NCI-H226 (cell line): ENCODE results near the gene RBM4B.
"Not testable (repeated sequence)": the region's sequence is repeated elsewhere in the genome, so short reads cannot be mapped to it uniquely, and the experiment has no call there.

Experiments used
- DNase-seq: peaks from one replicate; pipeline ENCODE4 v3.0.0-alpha.2; 2015

RBM4B gene, protein sequence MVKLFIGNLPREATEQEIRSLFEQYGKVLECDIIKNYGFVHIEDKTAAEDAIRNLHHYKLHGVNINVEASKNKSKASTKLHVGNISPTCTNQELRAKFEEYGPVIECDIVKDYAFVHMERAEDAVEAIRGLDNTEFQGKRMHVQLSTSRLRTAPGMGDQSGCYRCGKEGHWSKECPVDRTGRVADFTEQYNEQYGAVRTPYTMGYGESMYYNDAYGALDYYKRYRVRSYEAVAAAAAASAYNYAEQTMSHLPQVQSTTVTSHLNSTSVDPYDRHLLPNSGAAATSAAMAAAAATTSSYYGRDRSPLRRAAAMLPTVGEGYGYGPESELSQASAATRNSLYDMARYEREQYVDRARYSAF

GRCh38 chr11:66677599-66678375, at the start of gene RBM4B:
TSS of gene RBM4B (minus strand) at chr11:66677887. CDS start at chr11:66677079, 808 bp downstream.
- peak; percentile 93 for DNase-seq

DNA sequence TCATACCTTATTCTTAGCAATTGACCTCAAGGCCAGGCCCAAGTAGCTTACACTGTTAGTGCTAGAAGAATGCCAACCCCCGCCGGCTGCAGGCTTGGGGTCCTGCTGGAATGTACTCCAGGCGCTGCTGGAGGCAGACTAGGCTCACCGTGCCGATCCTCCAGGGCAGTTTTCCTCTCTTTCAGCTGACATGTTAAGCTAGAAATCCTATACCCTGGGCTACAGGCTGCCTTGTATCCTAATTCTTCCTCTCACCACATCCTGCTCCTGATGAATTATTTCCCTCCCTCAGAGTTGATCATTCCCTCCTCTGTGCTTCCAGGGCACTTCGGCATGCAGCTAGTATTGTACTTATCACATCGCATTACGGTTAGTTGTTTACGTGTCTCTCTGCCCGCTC, 48.0 kb upstream of the RBM4B start:
- DNase-seq = no peak

- DNase-seq = no peak
Observed at GRCh38 chr11:66725114-66725513, 47.4 kb upstream of the RBM4B start.

DNA sequence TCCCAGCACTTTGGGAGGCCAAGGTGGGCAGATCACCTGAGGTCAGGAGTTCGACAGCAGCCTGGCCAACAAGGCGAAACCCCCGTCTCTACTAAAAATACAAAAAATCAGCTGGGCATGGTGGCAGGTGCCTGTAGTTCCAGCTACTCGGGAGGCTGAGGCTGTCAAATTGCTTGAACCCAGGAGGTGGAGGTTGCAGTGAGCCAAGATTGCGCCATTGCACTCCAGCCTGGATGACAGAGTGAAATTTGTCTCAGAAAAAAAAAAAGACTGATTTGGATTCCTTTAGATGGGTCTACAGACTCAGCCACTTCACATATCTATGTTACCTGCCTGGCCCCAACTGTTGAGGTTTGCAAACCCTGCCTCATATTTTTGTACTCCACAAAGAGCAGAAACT, 46.5 kb upstream of the RBM4B start:
- not testable (repeated sequence) for DNase-seq

- DNase-seq = no peak
Observed at GRCh38 chr11:66723693-66724092, 46.0 kb upstream of the RBM4B start.

- no peak for DNase-seq
Observed at GRCh38 chr11:66722745-66723651, 45.3 kb upstream of the RBM4B start.

GRCh38 chr11:66721939-66722338, 44.3 kb upstream of the RBM4B start:
- DNase-seq = no peak

DNA sequence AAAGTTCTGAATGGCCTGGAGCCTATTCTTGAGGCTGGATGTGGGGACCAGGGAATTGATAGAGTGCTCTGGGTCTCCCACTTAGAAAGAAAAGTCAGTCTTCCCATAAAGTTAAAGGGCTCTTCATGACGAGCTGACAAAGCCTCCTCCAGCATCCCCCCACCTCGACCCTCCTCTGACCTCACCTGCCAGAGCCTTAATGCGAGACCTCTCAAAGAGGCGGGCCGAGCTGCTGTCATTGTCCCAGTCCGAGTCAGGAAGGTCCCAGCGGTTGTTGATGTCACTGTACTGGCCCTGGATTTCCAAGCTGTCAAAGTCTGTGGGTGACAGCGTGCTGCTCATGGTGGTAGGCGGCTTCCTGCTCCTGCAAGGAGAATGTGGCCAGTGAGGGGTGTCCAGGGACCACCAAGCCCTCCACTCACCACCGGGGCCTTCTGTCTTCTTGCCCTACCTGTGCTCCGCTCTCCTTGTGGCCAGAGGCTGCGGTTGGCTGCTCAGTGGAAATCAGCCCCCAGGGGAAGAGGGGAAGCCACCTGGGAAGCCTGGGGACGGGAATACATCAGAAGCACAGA, 43.3 kb upstream of the RBM4B start:
- no peak for DNase-seq

DNA sequence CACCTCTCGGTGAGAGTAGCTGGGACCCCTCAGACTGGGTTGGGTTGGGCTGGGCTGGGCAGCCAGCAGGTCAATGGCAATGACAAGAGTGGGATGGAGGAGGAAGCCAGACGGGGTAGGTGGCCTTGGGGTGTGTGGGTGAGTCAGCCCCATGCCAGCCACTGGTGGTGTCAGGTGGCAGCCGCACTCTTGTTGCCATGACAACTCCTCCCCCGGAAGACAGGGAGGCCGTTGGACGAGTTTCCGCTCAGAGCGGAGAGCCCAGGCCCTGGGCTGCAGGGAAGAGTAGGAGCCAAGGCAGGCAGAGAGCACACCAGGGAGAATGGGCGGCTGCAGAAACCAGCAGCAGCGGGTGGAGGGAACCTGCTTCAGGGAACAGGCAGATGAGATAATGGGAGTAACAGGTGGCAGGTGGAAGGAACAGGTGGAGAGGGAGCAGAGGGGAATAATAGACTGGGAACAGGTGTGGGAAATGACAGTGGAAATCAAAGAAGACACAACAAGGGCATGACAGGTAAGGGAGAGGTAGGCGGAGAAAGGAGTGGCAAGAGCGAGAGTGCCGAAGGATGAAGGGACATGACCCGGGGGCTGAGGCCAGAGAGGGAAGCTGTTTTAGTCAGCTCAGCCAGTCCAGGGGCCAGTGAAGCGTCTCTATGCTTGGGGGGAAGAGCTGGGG, 42.7 kb upstream of the RBM4B start:
- no peak for DNase-seq

- no peak for DNase-seq
Observed at GRCh38 chr11:66719111-66719872, 41.6 kb upstream of the RBM4B start.

- no peak for DNase-seq
Observed at GRCh38 chr11:66718320-66718971, 40.8 kb upstream of the RBM4B start.

GRCh38 chr11:66717925-66718319, 40.2 kb upstream of the RBM4B start:
- no peak for DNase-seq

- no peak for DNase-seq
Observed at GRCh38 chr11:66716996-66717395, 39.3 kb upstream of the RBM4B start.

DNA sequence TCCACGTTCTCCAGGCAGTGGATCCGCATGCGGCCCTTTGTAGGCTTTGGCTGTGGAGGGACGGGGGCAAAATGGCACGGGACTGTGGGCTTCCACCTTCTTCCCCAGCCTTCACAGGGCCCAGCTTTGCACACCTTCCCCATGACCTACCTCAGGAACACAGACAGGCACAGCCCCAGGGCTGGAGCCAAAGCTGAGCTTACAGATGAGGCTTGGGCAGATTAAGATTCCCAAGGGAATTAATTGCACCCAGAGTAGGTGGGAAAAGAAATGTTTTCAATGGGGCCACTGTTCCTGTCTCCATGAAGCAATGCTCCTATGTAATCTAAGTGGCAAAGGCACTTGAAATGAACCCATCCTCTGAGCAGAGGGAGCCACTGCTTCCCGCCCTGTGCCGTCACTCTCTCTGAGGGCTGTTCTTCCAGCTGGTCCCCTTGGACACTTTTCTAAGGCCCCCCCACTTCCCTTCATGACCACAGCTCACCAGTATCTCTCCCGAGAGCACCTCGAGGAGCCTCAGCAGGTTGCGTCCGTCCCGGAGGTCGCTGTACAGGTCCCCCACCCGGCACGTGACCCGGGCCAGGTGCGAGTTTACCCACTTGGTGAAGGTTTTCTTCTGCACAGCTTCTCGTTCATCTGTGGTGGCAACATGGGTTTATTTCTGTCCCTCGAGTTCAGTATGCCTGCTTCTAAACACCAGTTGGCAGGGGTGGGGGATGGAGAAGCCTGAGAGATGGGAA, 37.8 kb upstream of the RBM4B start:
- DNase-seq = no peak

DNA sequence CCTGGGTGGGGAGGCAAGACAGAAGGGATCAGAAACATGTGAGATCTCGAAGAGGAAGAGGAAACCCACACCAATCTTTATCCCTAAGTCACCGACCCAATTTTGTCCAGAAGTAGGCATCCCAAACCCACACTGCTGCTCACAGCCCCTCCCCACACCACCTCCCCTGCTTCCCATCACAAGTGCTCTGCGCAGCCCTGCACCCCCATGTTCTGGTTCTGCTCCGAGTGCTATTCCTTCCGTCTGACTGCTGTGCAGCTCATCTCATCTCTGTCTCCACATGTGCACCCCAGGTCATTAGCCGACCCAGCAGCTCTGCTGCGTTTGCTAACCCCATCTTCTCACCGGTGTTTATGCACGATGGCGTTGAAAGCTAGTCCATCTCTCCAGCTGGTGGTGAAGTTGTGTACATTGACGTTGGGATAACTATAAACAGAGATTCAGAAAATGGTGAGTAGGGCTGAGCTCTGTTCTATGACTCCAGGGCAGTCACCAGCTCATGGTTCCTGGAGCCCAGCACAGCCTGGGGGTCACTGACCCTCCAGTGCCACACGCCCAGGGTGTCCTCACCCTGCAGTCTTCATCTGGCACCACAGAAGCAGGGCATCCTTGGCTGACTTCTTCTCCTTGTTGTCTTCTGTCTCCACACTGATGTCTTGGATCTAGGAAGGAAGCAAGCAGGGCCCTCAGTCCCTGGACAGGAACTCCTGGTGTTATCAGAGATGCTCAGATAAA, 36.2 kb upstream of the RBM4B start:
- DNase-seq = no peak

DNA sequence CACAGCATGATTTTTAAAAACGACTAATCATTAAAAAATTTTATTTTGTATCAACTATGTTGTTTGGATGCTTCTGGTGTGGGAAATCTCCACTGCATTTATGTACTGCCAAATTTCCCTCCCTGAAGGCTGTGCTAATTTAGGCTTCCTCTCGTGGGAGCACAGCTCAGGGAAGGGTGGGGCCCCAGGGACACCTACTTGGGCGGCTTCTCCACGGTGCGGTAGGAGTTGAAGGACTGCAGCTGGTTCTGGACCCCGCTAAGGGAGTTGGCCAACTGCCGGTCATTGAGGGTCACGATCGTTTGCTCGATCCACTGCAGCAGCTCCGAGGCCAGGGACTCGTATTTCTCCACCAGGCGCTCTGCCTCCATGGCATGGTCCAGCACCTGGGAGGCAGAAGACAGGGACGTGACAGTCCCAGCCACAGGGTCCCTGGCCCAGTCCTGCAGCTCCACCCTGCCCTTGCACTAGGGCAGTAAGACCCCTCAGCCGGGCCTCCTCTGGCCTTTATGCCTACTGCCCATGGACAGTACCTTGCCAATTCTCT, 32.8 kb upstream of the RBM4B start:
- DNase-seq = no peak

DNA sequence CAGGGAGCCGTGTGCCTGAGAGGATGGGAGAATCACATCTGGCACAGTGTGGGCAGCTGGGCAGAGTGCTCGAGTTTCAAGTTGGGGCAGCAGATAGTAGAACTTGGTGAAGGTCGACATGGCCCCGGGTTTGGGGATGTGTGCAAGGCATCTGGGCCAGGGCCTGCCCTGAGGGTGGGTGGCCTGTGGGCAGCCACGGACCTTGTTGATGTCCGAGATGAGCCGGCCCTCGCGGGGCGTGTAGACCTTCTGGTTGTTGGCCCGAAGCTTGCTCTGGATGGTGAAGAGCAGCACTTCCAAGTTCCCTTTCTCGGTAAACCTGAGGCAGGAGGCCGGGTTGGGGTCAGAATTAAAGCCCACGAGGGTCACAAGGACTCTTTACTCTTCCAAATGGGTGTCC, 31.0 kb upstream of the RBM4B start:
- DNase-seq = no peak

- no peak for DNase-seq
Observed at GRCh38 chr11:66708094-66708493, 30.4 kb upstream of the RBM4B start.

DNA sequence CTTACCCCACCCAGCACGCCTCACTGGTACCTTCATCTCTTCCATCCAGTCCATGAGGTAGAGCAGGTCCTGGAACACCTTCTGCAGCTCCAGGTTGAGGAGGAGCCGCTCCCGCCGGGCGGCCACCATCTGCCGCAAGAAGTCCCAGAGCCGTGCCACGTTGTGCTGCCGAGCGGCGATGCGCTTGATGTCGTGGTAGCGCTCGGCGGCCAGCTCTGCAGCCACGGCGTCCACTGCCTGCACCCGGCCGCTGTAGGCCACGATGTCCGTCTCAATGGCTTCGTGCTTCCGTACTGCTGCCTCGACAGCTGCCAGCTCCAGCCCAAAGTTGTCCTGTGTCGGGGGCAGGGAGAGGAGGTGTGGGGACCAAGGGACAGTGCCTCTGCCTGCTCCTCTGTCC, 29.8 kb upstream of the RBM4B start:
- DNase-seq = no peak
